Trophoblast cell (in vitro differentiated cells and primary cell): ENCODE data around the gene OR4F15.
A peak's percentile ranks its signal among the peaks of the same experiment; 100 is the strongest.
"Not testable (repeated sequence)": the region's sequence is repeated elsewhere in the genome, so short reads cannot be mapped to it uniquely, and the experiment has no call there.

Source experiments
- DNase-seq, 2 donors: peaks; one replicate each; pipeline ENCODE4 v3.0.0-alpha.2; 2016
- H2AFZ ChIP-seq: 2 replicates; pipeline ENCODE4 v1.6.1; 2013; ENCODE audit warnings: low read length, moderate library complexity, mild to moderate bottlenecking; ENCODE audit not compliant: insufficient read depth, poor library complexity
- H2AK5ac ChIP-seq: 2 replicates; pipeline ENCODE4 v1.6.1; 2013; ENCODE audit warnings: mild to moderate bottlenecking, low read length
- H2BK120ac ChIP-seq: 2 replicates; pipeline ENCODE4 v1.6.1; 2013; ENCODE audit warnings: low read length, mild to moderate bottlenecking, moderate library complexity; ENCODE audit not compliant: insufficient read depth, poor library complexity
- H2BK12ac ChIP-seq: 2 replicates; pipeline ENCODE4 v1.6.1; 2013; ENCODE audit warnings: mild to moderate bottlenecking, low read length, moderate library complexity
- H2BK5ac ChIP-seq: 2 replicates; pipeline ENCODE4 v1.6.1; 2013; ENCODE audit warnings: low read length, low read depth, moderate library complexity, mild to moderate bottlenecking; ENCODE audit not compliant: poor library complexity
- H3K14ac ChIP-seq: 2 replicates; pipeline ENCODE4 v1.6.1; 2013; ENCODE audit warnings: mild to moderate bottlenecking, low read length
- H3K18ac ChIP-seq: 2 replicates; pipeline ENCODE4 v1.6.1; 2013; ENCODE audit warnings: mild to moderate bottlenecking, low read length
- H3K23ac ChIP-seq: 2 replicates; pipeline ENCODE4 v1.6.1; 2013; ENCODE audit warnings: low read length
- H3K27ac ChIP-seq: 2 replicates; pipeline ENCODE4 v1.5.1; 2013; ENCODE audit warnings: low read depth, mild to moderate bottlenecking, inconsistent platforms, low read length, moderate library complexity
- H3K27me3 ChIP-seq: 2 replicates; pipeline ENCODE4 v1.6.1; 2013; ENCODE audit warnings: inconsistent platforms, mild to moderate bottlenecking, low read length, moderate library complexity; ENCODE audit not compliant: insufficient read depth
- H3K36me3 ChIP-seq, 2 experiments: 1 replicate in 1 of 2; 2 replicates in 1 of 2; pipeline ENCODE4 v1.6.1; 2013; ENCODE audit warnings: low read length in 2 of 2, mild to moderate bottlenecking in 2 of 2, moderate library complexity in 1 of 2; ENCODE audit not compliant: insufficient read depth in 2 of 2, control insufficient read depth in 1 of 2
- H3K4ac ChIP-seq: 2 replicates; pipeline ENCODE4 v1.6.1; 2013; ENCODE audit warnings: low read depth, mild to moderate bottlenecking, low read length, moderate library complexity
- H3K4me1 ChIP-seq, 2 experiments: 1 replicate in 1 of 2; 2 replicates in 1 of 2; pipeline ENCODE4 v1.6.1; 2013; ENCODE audit warnings: low read length in 2 of 2, mild to moderate bottlenecking in 2 of 2, moderate library complexity in 1 of 2; ENCODE audit not compliant: insufficient read depth in 2 of 2, control insufficient read depth in 1 of 2
- H3K4me2 ChIP-seq: 2 replicates; pipeline ENCODE4 v1.6.1; 2013; ENCODE audit warnings: inconsistent platforms, mild to moderate bottlenecking, low read length, moderate library complexity
- H3K4me3 ChIP-seq: 2 replicates; pipeline ENCODE4 v1.5.1; 2013; ENCODE audit warnings: mild to moderate bottlenecking, low read depth, low read length, inconsistent platforms
- H3K79me1 ChIP-seq: one replicate; pipeline ENCODE4 v1.6.1; 2013; ENCODE audit warnings: low read length
- H3K79me2 ChIP-seq: 2 replicates; pipeline ENCODE4 v1.6.1; 2013; ENCODE audit warnings: low read length, mild to moderate bottlenecking; ENCODE audit not compliant: control insufficient read depth, insufficient read depth, poor library complexity
- H3K9ac ChIP-seq: 2 replicates; pipeline ENCODE4 v1.6.1; 2013; ENCODE audit warnings: mild to moderate bottlenecking, low read length
- H3K9me3 ChIP-seq: 2 replicates; pipeline ENCODE4 v1.6.1; 2013; ENCODE audit warnings: low read depth, mild to moderate bottlenecking, control low read depth, inconsistent platforms, low read length; ENCODE audit not compliant: insufficient read depth
- H4K12ac ChIP-seq: 2 replicates; pipeline ENCODE4 v1.6.1; 2013; ENCODE audit warnings: low read depth, mild to moderate bottlenecking, low read length, moderate library complexity
- H4K8ac ChIP-seq: 2 replicates; pipeline ENCODE4 v1.6.1; 2013; ENCODE audit warnings: low read depth, mild to moderate bottlenecking, low read length, moderate library complexity
- H4K91ac ChIP-seq: one replicate; pipeline ENCODE4 v1.6.1; 2013; ENCODE audit warnings: low read depth, mild to moderate bottlenecking, low read length, moderate library complexity
- WGBS: extraction: QIAGEN DNeasy Blood & Tissue Kit; methylation state at CpG from one replicate; pipeline ENCODE4 v1.1.7; 2013; ENCODE audit warnings: missing lambda C conversion rate; ENCODE audit not compliant: insufficient read length, insufficient coverage; ENCODE audit errors: extremely low coverage; 5-methylcytosine and 5-hydroxymethylcytosine counted together

OR4F15 gene

GRCh38 chr15:101778576-101778975, 33.4 kb upstream of the OR4F15 start:
- H3K4me2 ChIP-seq, H3K18ac ChIP-seq, H3K4ac ChIP-seq, H3K27me3 ChIP-seq, H2AK5ac ChIP-seq, H4K12ac ChIP-seq, H3K36me3 ChIP-seq, H3K4me1 ChIP-seq, H2BK5ac ChIP-seq, H3K9ac ChIP-seq, H3K79me2 ChIP-seq, H3K14ac ChIP-seq, H3K79me1 ChIP-seq, H3K4me3 ChIP-seq, H3K27ac ChIP-seq, H2BK120ac ChIP-seq, H3K9me3 ChIP-seq, H4K8ac ChIP-seq, H2BK12ac ChIP-seq, H2AFZ ChIP-seq, H3K23ac ChIP-seq, H4K91ac ChIP-seq: not testable (repeated sequence)
- peak in 1 of 2 donors; percentile 55 for DNase-seq
- WGBS, result no CpG with 5 or more reads among the region's 10 CpGs

GRCh38 chr15:101780225-101780624, 31.8 kb upstream of the OR4F15 start:
- H2BK5ac ChIP-seq, H3K18ac ChIP-seq, H3K4me1 ChIP-seq, H3K9me3 ChIP-seq, DNase-seq, H2BK120ac ChIP-seq, H2AFZ ChIP-seq, H3K79me1 ChIP-seq, H3K27ac ChIP-seq, H3K4me2 ChIP-seq, H3K27me3 ChIP-seq, H3K4me3 ChIP-seq, H3K9ac ChIP-seq, H3K36me3 ChIP-seq, H3K23ac ChIP-seq, H3K79me2 ChIP-seq, H4K8ac ChIP-seq, H2BK12ac ChIP-seq, H3K14ac ChIP-seq, H4K12ac ChIP-seq, H3K4ac ChIP-seq, H2AK5ac ChIP-seq, H4K91ac ChIP-seq: not testable (repeated sequence)
- WGBS, result no CpG with 5 or more reads among the region's 1 CpG

GRCh38 chr15:101781928-101782327, 30.1 kb upstream of the OR4F15 start:
- H3K23ac ChIP-seq, result no peak overlapping the region
- no peak overlapping the region for H3K4me2 ChIP-seq
- no peak overlapping the region for H2BK12ac ChIP-seq
- no CpG with 5 or more reads among the region's 9 CpGs for WGBS
- no peaks in the 10 kb centered on the region for H3K36me3 ChIP-seq
- H3K18ac ChIP-seq, result no peak overlapping the region
- H4K91ac ChIP-seq, result no peak overlapping the region
- H3K27ac ChIP-seq, result no peak overlapping the region
- H2BK5ac ChIP-seq, result no peak overlapping the region
- no peak for DNase-seq
- no peak overlapping the region for H3K4me3 ChIP-seq
- no peak overlapping the region for H4K8ac ChIP-seq
- H3K9me3 ChIP-seq, result peaks cover 5% of the 10 kb centered on the region
- H4K12ac ChIP-seq, result no peak overlapping the region
- no peak overlapping the region for H3K14ac ChIP-seq
- H3K27me3 ChIP-seq, result no peaks in the 10 kb centered on the region
- H3K4ac ChIP-seq, result no peak overlapping the region
- no peak overlapping the region for H2BK120ac ChIP-seq
- no peak overlapping the region for H2AK5ac ChIP-seq
- no peaks in the 10 kb centered on the region for H3K79me1 ChIP-seq
- no peaks in the 10 kb centered on the region for H3K79me2 ChIP-seq
- no peak overlapping the region for H2AFZ ChIP-seq
- no peak overlapping the region for H3K9ac ChIP-seq
- peaks cover 0 to 4% of the 10 kb centered on the region in 2 experiments for H3K4me1 ChIP-seq

GRCh38 chr15:101784644-101785043, 27.4 kb upstream of the OR4F15 start:
- no CpG with 5 or more reads among the region's 2 CpGs for WGBS

More at GRCh38 chr15:101784644-101785043, 27.4 kb upstream of the OR4F15 start:
- H3K4me3 ChIP-seq, result no peak overlapping the region
- no peak overlapping the region for H2BK12ac ChIP-seq
- H3K79me1 ChIP-seq, result no peaks in the 10 kb centered on the region
- H4K91ac ChIP-seq, result no peak overlapping the region
- H3K27me3 ChIP-seq, result no peaks in the 10 kb centered on the region
- H3K79me2 ChIP-seq, result no peaks in the 10 kb centered on the region
- H3K9ac ChIP-seq, result no peak overlapping the region
- no peak overlapping the region for H4K8ac ChIP-seq
- H2BK5ac ChIP-seq, result no peak overlapping the region
- no peak overlapping the region for H3K4ac ChIP-seq
- no peak overlapping the region for H3K14ac ChIP-seq
- no peak overlapping the region for H3K27ac ChIP-seq
- no peaks in the 10 kb centered on the region for H3K4me1 ChIP-seq
- H3K9me3 ChIP-seq, result peaks cover 2% of the 10 kb centered on the region
- H3K4me2 ChIP-seq, result no peak overlapping the region
- no peak overlapping the region for H3K23ac ChIP-seq
- H2BK120ac ChIP-seq, result no peak overlapping the region
- no peak overlapping the region for H2AK5ac ChIP-seq
- DNase-seq, result no peak
- no peak overlapping the region for H2AFZ ChIP-seq
- H3K18ac ChIP-seq, result no peak overlapping the region
- no peaks in the 10 kb centered on the region for H3K36me3 ChIP-seq
- no peak overlapping the region for H4K12ac ChIP-seq
